Ishikawa (cell line): ENCODE results near the gene USP6NL.
A peak's percentile ranks its signal among the peaks of the same experiment; 100 is the strongest.

Experiments used
- CEBPB ChIP-seq: IDR thresholded peaks from 2 replicates; pipeline ENCODE4 v1.6.1; 2012
- CREB1 ChIP-seq: IDR thresholded peaks from 2 replicates; pipeline ENCODE4 v1.6.1; 2012; ENCODE audit warnings: low read depth
- EGR1 ChIP-seq: IDR thresholded peaks from 2 replicates; pipeline ENCODE4 v1.6.1; 2012
- EP300 ChIP-seq: IDR thresholded peaks from 2 replicates; pipeline ENCODE4 v1.6.1; 2012; ENCODE audit warnings: borderline replicate concordance
- FOXM1 ChIP-seq: IDR thresholded peaks from 2 replicates; pipeline ENCODE4 v1.6.1; 2012; ENCODE audit warnings: low read depth, borderline replicate concordance
- NFIC ChIP-seq: IDR thresholded peaks from 2 replicates; pipeline ENCODE4 v1.6.1; 2012
- RAD21 ChIP-seq: IDR thresholded peaks from 2 replicates; pipeline ENCODE4 v1.6.1; 2012; ENCODE audit warnings: low read depth
- TAF1 ChIP-seq: IDR thresholded peaks from 2 replicates; pipeline ENCODE4 v1.6.1; 2012; ENCODE audit warnings: low read depth, mild to moderate bottlenecking
- TCF12 ChIP-seq: IDR thresholded peaks from 2 replicates; pipeline ENCODE4 v1.6.1; 2012; ENCODE audit warnings: low read depth
- TEAD4 ChIP-seq: IDR thresholded peaks from 2 replicates; pipeline ENCODE4 v1.6.1; 2012
- YY1 ChIP-seq: IDR thresholded peaks from 2 replicates; pipeline ENCODE4 v1.6.1; 2012; ENCODE audit warnings: low read depth
- ZBTB7A ChIP-seq: IDR thresholded peaks from 2 replicates; pipeline ENCODE4 v1.6.1; 2012; ENCODE audit warnings: low read depth
- TF ChIP-seq, protein P1 (sequence below): IDR thresholded peaks from 2 replicates; pipeline ENCODE4 v1.6.1; 2012
- TF ChIP-seq, protein P2 (sequence below): IDR thresholded peaks from 2 replicates; pipeline ENCODE4 v1.6.1; 2012; ENCODE audit warnings: low read depth, mild to moderate bottlenecking
- TF ChIP-seq, protein P3 (sequence below): IDR thresholded peaks from 2 replicates; pipeline ENCODE4 v1.6.1; 2012

USP6NL gene

DNA sequence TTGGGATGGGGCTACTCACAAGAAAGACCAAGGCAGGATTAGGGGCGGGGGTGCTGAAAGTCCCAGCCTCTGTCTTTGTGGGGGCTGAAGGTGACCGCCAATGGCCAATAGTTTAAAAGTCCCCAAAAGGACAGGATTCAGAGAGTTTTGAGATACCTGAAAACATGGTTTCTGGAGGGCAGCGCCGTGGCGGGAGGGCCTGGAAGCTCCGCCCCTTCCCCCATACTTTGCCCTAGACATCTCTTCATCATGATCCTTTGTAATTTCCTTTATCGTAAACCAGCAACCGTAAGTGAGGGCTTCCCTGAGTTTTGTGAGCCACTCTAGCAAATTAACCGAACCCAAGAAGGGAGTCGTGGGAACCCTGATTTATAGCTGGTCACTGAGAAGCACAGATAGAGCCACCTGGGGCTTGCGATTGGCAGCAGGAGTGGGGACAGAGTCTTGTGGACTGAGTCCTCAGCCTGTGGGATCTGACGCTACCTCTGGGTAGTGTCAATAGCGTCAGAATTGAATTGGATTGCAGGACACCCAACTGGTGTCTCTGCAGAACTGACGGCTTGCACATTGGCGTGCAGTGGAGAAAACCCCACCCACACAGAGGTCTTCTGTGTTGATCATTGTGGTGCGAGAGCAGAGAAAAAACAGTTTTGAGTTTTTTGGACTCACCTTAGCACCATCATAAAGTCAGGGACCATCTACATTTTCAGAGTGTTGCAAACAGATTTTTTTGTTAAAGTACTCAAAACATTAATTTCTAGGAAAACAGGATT, 169.3 kb downstream of the USP6NL start:
- TF ChIP-seq CREB1 (no peak), TEAD4 (no peak), FOXM1 (no peak), EP300 (no peak), CEBPB (no peak), YY1 (no peak), TCF12 (no peak), ZBTB7A (no peak), NFIC (no peak), EGR1 (no peak), TAF1 (no peak), RAD21 (no peak)
- TF ChIP-seq, protein P1, sequence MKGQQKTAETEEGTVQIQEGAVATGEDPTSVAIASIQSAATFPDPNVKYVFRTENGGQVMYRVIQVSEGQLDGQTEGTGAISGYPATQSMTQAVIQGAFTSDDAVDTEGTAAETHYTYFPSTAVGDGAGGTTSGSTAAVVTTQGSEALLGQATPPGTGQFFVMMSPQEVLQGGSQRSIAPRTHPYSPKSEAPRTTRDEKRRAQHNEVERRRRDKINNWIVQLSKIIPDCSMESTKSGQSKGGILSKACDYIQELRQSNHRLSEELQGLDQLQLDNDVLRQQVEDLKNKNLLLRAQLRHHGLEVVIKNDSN: no peak
- TF ChIP-seq, protein P2, sequence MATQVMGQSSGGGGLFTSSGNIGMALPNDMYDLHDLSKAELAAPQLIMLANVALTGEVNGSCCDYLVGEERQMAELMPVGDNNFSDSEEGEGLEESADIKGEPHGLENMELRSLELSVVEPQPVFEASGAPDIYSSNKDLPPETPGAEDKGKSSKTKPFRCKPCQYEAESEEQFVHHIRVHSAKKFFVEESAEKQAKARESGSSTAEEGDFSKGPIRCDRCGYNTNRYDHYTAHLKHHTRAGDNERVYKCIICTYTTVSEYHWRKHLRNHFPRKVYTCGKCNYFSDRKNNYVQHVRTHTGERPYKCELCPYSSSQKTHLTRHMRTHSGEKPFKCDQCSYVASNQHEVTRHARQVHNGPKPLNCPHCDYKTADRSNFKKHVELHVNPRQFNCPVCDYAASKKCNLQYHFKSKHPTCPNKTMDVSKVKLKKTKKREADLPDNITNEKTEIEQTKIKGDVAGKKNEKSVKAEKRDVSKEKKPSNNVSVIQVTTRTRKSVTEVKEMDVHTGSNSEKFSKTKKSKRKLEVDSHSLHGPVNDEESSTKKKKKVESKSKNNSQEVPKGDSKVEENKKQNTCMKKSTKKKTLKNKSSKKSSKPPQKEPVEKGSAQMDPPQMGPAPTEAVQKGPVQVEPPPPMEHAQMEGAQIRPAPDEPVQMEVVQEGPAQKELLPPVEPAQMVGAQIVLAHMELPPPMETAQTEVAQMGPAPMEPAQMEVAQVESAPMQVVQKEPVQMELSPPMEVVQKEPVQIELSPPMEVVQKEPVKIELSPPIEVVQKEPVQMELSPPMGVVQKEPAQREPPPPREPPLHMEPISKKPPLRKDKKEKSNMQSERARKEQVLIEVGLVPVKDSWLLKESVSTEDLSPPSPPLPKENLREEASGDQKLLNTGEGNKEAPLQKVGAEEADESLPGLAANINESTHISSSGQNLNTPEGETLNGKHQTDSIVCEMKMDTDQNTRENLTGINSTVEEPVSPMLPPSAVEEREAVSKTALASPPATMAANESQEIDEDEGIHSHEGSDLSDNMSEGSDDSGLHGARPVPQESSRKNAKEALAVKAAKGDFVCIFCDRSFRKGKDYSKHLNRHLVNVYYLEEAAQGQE: no peak
- TF ChIP-seq, protein P3, sequence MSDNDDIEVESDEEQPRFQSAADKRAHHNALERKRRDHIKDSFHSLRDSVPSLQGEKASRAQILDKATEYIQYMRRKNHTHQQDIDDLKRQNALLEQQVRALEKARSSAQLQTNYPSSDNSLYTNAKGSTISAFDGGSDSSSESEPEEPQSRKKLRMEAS: no peak

DNA sequence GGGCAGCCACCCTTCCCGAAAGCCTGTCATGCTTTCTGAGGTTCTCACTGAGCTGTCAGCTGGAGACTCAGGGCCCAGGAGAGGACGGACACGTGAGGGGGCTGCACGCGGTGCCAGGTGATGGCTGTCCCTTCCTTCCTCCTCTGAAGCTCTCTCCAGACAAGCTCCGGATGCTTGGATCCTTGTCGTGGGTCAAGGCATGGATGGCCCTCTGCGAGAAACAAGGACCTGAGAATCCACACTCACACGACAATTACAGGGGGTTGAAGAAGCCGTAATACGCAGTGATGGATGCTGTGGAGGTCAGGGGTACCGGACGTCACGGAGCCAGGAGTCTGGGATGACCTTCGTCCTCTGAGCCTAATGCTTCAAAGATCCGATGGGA, 170.3 kb downstream of the USP6NL start:
- no peak for TF ChIP-seq NFIC
- TF ChIP-seq, protein P3: no peak
- TF ChIP-seq RAD21: no peak
- TF ChIP-seq FOXM1: no peak

DNA sequence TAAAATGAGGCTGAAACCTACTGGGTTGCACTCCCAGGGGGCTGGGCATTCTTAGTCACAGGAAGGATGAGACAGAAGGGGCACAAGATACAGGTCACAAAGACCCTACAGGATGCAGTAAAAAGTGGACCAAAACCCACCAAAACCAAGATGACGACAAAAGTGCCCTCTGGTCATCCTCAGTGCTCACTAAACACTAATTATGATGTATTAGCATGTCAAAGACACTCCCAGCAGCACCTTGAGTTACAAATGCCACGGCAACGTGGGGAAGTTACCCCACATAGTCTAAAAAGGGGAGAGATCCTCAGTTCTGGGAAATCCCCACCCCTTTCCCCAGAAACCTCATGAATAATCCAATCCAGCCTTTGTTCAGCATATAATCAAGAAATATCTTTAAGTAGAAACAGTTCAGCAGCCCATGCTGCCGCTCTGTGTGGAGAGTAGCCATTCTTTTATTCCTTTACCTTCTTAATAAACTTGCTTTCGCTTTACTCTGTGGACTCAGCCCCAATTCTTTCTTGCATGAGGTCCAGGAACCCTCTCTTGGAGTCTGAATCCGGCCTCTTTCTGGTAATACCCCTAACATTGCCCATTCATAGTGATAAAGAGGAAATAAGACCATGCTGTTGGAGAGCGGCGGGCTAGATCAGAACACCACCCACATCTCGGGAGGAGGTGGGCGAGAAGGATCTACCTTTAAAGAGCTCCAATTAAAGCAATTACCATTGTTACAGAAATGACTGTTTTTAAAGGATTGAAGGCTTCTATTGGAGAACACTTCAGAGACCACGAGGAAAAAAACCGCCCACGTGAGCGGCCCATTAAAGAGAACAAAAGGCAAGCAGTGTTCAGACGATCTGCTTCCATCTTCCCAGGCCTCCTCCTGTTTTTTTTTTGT, 170.9 kb downstream of the USP6NL start:
- TF ChIP-seq TEAD4: no peak
- TF ChIP-seq, protein P2: no peak

DNA sequence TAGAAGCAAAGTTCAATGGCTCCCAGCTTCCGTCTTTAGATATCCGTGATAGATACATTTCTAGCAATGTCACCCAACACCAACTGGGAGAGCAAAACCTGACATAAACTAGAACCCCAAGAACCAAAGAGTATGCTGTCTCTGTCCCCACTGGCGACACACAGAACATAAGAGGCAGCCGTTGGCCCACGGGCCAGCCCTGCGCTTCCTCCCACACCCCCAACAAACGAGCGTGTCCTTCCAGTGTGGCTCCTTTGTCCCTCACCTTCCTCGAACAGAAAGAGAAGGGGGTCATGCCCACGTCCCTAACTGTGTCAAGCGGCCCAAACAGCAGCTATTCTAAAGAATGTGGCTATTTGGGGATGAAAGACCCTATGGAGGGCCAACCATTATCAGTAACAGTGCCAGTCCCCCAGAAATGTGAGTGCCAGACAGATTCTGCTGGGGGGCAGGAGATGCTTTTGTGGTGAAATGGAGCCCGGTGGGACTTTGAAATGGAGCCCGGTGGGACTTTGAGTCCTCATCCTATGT, 171.9 kb downstream of the USP6NL start:
- TF ChIP-seq NFIC: no peak
- TF ChIP-seq, protein P3: no peak
- TF ChIP-seq CEBPB: no peak
- no peak for TF ChIP-seq YY1
- no peak for TF ChIP-seq CREB1
- TF ChIP-seq, protein P1: no peak
- TF ChIP-seq TEAD4: no peak
- TF ChIP-seq EP300: no peak
- TF ChIP-seq RAD21: no peak
- TF ChIP-seq ZBTB7A: no peak

DNA sequence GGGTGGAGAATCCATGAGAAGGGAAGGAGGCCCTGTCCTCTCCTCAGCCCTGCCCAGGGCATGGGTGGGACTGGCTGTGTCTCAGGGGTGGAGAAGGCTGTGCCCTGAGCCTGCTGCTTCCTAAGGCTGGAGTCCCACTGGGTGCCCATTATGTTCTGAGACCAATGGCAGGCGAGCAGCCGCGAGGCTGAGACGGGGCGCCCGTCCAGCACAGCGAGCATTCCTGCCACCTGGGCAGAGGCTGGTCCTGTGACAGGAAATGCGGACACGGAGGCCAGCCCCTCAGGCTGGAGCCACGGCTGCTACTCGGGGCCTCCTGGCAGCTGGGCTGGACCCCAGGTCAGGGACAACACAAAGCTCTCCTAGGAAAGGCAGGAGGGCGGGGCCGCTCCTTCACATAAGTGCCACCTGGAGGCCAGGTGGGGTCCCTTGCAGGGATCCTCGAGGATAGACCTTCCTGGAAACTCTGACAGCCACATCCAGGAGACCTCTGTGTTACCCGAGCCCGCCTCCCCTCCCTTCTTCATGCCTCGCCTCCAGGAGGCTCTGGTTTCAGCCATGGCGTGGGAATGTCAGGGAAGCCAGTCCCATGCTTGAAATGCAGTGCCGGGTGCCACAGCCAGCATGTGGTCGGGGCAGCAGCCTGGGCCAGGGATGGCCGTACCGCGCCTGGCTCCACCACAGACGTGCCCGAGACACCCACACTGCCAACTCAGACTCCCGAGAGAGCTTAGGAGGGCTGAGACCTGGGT, 173.9 kb downstream of the USP6NL start:
- TF ChIP-seq, protein P1: 0 out of 2 replicates have a peak, but pooled peaks have one; percentile 26
- TF ChIP-seq, protein P2: no peak
- TF ChIP-seq ZBTB7A: peak; percentile 56; the same call in 1 of the 2 replicates
- no peak for TF ChIP-seq EGR1
- TF ChIP-seq, protein P3: peak; percentile 70; the same call in 1 of the 2 replicates
- TF ChIP-seq YY1: 0 out of 2 replicates have a peak, but pooled peaks have one; percentile 18
- TF ChIP-seq TCF12: peak; percentile 23; the same call in 1 of the 2 replicates
- peak; percentile 26; the same call in 1 of the 2 replicates for TF ChIP-seq TEAD4
